ENCODE measurements around the gene DYNLT1. TPM values are rescaled to one million over a fixed set of nuclear protein-coding genes. Genes with fewer than 3 reads are reported as not detected.
A peak's percentile ranks its signal among the peaks of the same experiment; 100 is the strongest.

The DYNLT1 gene
- total and polyA plus RNA-seq, 7 donors: 68.7 to 457 (median 118) TPM

- Histone ChIP-seq H3K4me3 (no peak overlapping the region), H3K4me1 (peaks cover 0 to 18% (median 11%) of the 10 kb centered on the region in 4 donors), H3K27ac (no peak overlapping the region), H3K27me3 (no peaks in the 10 kb centered on the region), H3K36me3 (peaks cover 0 to 54% (median 8%) of the 10 kb centered on the region in 4 donors), H3K9me3 (no peaks in the 10 kb centered on the region)
- intact Hi-C loops (cut with DNase I): no loop called here
- TF ChIP-seq EP300 (IDR thresholded peaks at IDR 0.05) (no peak), POLR2A (IDR thresholded peaks at IDR 0.05) (no peak), CTCF (IDR thresholded peaks at IDR 0.05) (no peak), POLR2AphosphoS5 (IDR thresholded peaks at IDR 0.05) (no peak)
- DNase-seq: no peak
- WGBS, 2 donors: 95% methylated on average over 20 of the region's 20 CpGs
These were observed 17.2 kb downstream of the DYNLT1 start for GRCh38 chr6:158627168-158627939.

- TF ChIP-seq EP300 (IDR thresholded peaks at IDR 0.05) (no peak), CTCF (IDR thresholded peaks at IDR 0.05) (no peak), POLR2A (IDR thresholded peaks at IDR 0.05) (no peak), POLR2AphosphoS5 (IDR thresholded peaks at IDR 0.05) (no peak)
- Histone ChIP-seq H3K27me3 (no peaks in the 10 kb centered on the region), H3K4me3 (no peak overlapping the region), H3K27ac (no peak overlapping the region), H3K36me3 (peaks cover 0 to 62% (median 8%) of the 10 kb centered on the region in 4 donors), H3K4me1 (peaks cover 0 to 13% (median 10%) of the 10 kb centered on the region in 4 donors), H3K9me3 (no peaks in the 10 kb centered on the region)
- intact Hi-C loops (cut with DNase I): no loop called here
- WGBS, 2 donors: 75 to 88% methylated on average over 6 of the region's 6 CpGs
- no peak for DNase-seq
These were observed 18.0 kb downstream of the DYNLT1 start for GRCh38 chr6:158626360-158627167.

- DNase-seq: no peak
- intact Hi-C loops (cut with DNase I): no loop called here
- H3K36me3 ChIP-seq: peaks cover 0 to 68% (median 8%) of the 10 kb centered on the region in 4 donors
- peaks cover 0 to 7% (median 4%) of the 10 kb centered on the region in 4 donors for H3K4me1 ChIP-seq
- no peak overlapping the region for H3K27ac ChIP-seq
- WGBS, 2 donors: 90 to 94% methylated on average over 15 of the region's 15 CpGs
- TF ChIP-seq CTCF (IDR thresholded peaks at IDR 0.05) (no peak), POLR2AphosphoS5 (IDR thresholded peaks at IDR 0.05) (no peak), EP300 (IDR thresholded peaks at IDR 0.05) (no peak), POLR2A (IDR thresholded peaks at IDR 0.05) (no peak)
- H3K27me3 ChIP-seq: no peaks in the 10 kb centered on the region
- no peaks in the 10 kb centered on the region for H3K9me3 ChIP-seq
- no peak overlapping the region for H3K4me3 ChIP-seq
These were observed 18.6 kb downstream of the DYNLT1 start for GRCh38 chr6:158625881-158626305.

GRCh38 chr6:158624684-158625682, 19.6 kb downstream of the DYNLT1 start:
- no peak overlapping the region for H3K4me3 ChIP-seq
- peak overlapping the region in 1 of 4 donors; percentile 17 for H3K27ac ChIP-seq
- no peaks in the 10 kb centered on the region for H3K27me3 ChIP-seq
- TF ChIP-seq POLR2A (IDR thresholded peaks at IDR 0.05): no peak
- 94 to 95% methylated on average over 25 of the region's 25 CpGs for WGBS, 2 donors
- no peak for DNase-seq
- H3K9me3 ChIP-seq: no peaks in the 10 kb centered on the region
- intact Hi-C loops (cut with DNase I): no loop called here
- no peaks in the 10 kb centered on the region for H3K4me1 ChIP-seq
- peaks cover 0 to 71% (median 8%) of the 10 kb centered on the region in 4 donors for H3K36me3 ChIP-seq
